K562 treated with DMSO at 1 percent for 12 hours (cell line): Measurements from ENCODE around the gene ZNF91. TPM values are rescaled to one million over a fixed set of nuclear protein-coding genes. Genes with fewer than 3 reads are reported as not detected.

Source experiments
- total RNA-seq: library from RNA; unstranded; fragments of 300-600 nt; gene quantifications from 2 replicates; pipeline ENCODE4 v1.2.3, GENCODE V29; 2022; ENCODE audit not compliant: insufficient read depth

ZNF91 gene
- 0.89 and 2.8 TPM in 2 replicates for total RNA-seq

GRCh38 chr19:23395041-23395721 lies at the start of gene ZNF91:
Gene ZNF91, minus strand, starts transcription at chr19:23395471. Its CDS starts 117 bp downstream, at chr19:23395354.

Other genes with a start within 250 kb of the ZNF91 start
- gene ZNF724, start 145.1 kb downstream of the ZNF91 start, total RNA-seq: 0.36 TPM in 1 of 2 replicates, not detected in the other